SJCRH30 (cell line): ENCODE results near the gene NDC80. TPM values are rescaled to one million over a fixed set of nuclear protein-coding genes. Genes with fewer than 3 reads are reported as not detected.
"Not testable (repeated sequence)": the region's sequence is repeated elsewhere in the genome, so short reads cannot be mapped to it uniquely, and the experiment has no call there.

ENCODE experiments used
- DNase-seq, 2 experiments: peaks; one replicate each; pipeline ENCODE4 v3.0.0-alpha.2; 2015 to 2020
- H3K27ac ChIP-seq: fragments of 250-450 bp; sonication (Bioruptor Pico); 2 replicates; pipeline ENCODE4 v1.5.1; 2020; ENCODE audit warnings: mild to moderate bottlenecking, moderate library complexity
- H3K27me3 ChIP-seq: fragments of 250-450 bp; sonication (Bioruptor Pico); 2 replicates; pipeline ENCODE4 v1.5.1; 2020; ENCODE audit warnings: mild to moderate bottlenecking, moderate library complexity
- H3K36me3 ChIP-seq: fragments of 250-450 bp; sonication (Bioruptor Pico); 2 replicates; pipeline ENCODE4 v1.5.1; 2020; ENCODE audit warnings: mild to moderate bottlenecking, moderate library complexity
- H3K4me1 ChIP-seq: fragments of 250-450 bp; sonication (Bioruptor Pico); 2 replicates; pipeline ENCODE4 v1.5.1; 2020; ENCODE audit warnings: mild to moderate bottlenecking, moderate library complexity
- H3K4me3 ChIP-seq: fragments of 250-450 bp; sonication (Bioruptor Pico); 2 replicates; pipeline ENCODE4 v1.5.1; 2020; ENCODE audit warnings: mild to moderate bottlenecking, moderate library complexity
- H3K9me3 ChIP-seq: fragments of 250-450 bp; sonication (Bioruptor Pico); replicated peaks from 2 replicates; pipeline ENCODE4 v1.5.1; 2020; ENCODE audit warnings: mild to moderate bottlenecking, moderate library complexity
- total RNA-seq: library from RNA; depleted of rRNA; stranded (reverse); fragments of >200 nt; shearing (Covaris generic); gene quantifications from 2 replicates; pipeline ENCODE4 v1.2.3, GENCODE V29; 2014; rRNA removed

Gene NDC80
- total RNA-seq, 1 experiment from 2014 or later, result 95.3 TPM

DNA sequence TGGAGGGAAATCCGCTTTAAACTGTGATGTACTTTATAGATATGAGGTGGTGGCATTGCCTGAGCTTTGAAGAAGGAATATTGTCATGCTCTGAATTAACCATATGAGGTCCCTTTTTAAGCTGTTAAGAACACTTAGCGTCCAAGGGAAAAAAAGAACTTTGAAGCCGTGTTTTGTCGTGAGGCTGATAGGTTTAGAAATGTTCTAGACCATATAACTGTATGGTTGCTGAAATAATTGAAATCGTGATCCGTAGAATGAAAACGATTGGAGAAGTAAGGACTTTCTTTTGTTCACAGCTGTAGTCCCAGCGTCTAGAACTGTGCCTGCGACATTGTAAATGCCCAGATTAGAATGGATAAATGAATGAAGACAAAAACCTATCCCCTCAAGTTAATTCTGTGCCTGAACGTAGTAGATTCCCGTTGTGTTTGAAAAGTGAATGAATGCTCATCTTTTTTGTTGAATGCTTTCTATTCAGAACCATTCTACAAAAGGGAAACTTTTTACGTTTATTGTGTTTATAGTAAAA is 85.7 kb downstream of the NDC80 start:
- no peak overlapping the region for H3K27ac ChIP-seq
- 0 out of 2 replicates have a peak, but pooled peaks cover 9% of the 10 kb centered on the region for H3K36me3 ChIP-seq
- DNase-seq, result peak in 1 of 2 experiments; percentile 17
- H3K4me1 ChIP-seq, result peaks cover 2% of the 10 kb centered on the region; the same call in 1 of the 2 replicates
- no peaks in the 10 kb centered on the region for H3K9me3 ChIP-seq
- H3K27me3 ChIP-seq, result no peaks in the 10 kb centered on the region
- peak overlapping the region; percentile 94 for H3K4me3 ChIP-seq

DNA sequence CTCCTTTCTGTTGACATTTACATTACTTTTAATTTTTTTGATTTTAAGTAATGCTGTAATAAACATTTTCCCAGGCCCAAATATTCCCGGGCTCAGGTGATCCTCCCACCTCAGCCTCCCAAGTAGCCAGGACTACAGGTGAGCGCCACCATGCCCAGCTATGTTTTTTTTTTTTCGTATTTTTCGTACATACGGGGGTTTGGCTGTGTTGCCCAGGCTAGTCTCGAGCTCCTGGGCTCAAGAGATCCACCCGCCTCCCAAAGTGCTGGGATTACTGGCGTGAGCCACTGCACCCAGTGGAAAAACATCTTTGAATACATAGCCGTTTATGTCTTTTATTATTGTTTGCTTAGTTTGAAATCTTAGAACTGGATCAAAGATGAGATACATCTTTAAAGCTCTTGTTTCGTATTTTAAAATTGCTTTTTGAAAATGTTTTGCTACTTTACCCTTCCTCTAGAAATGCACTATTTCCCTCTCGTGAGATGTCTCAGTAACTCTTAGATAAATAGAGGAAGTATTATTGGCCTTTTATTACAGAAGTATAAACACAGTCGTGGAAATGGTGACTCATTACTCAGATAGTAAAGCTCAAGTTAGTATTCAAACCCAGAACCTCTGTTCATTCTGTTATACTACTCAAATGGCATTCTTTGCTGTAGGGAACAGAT is 86.6 kb downstream of the NDC80 start:
- Histone ChIP-seq H3K27me3 (no peaks in the 10 kb centered on the region), H3K4me3 (no peak overlapping the region), H3K4me1 (peaks cover 2% of the 10 kb centered on the region; the same call in 1 of the 2 replicates), H3K36me3 (0 out of 2 replicates have a peak, but pooled peaks cover 9% of the 10 kb centered on the region), H3K9me3 (no peaks in the 10 kb centered on the region), H3K27ac (no peak overlapping the region)
- no peak for DNase-seq

DNA sequence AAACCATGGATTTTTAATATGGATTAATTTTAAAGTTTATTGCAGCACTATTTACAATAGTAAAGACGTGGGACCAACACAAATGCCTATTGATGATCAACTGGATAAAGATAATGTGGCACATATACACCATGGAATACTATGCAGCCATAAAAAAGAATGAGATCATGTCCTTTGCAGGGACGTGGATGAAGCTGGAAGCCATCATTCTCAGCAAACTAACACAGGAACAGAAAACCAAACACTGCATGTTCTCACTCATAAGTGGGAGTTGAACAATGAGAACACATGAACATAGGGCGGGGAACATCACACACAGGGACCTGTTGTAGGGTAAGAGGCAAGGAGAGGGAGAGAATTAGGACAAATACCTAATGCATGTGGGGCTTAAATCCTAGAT is 89.5 kb downstream of the NDC80 start:
- H3K4me3 ChIP-seq, H3K4me1 ChIP-seq, H3K27me3 ChIP-seq, DNase-seq, H3K27ac ChIP-seq, H3K9me3 ChIP-seq: not testable (repeated sequence)
- H3K36me3 ChIP-seq, result peaks cover 16% of the 10 kb centered on the region; the same call in 1 of the 2 replicates

GRCh38 chr18:2662288-2662687 is 90.9 kb downstream of the NDC80 start:
- DNase-seq, H3K4me1 ChIP-seq, H3K4me3 ChIP-seq, H3K27me3 ChIP-seq, H3K27ac ChIP-seq, H3K9me3 ChIP-seq: not testable (repeated sequence)
- peaks cover 24% of the 10 kb centered on the region for H3K36me3 ChIP-seq

DNA sequence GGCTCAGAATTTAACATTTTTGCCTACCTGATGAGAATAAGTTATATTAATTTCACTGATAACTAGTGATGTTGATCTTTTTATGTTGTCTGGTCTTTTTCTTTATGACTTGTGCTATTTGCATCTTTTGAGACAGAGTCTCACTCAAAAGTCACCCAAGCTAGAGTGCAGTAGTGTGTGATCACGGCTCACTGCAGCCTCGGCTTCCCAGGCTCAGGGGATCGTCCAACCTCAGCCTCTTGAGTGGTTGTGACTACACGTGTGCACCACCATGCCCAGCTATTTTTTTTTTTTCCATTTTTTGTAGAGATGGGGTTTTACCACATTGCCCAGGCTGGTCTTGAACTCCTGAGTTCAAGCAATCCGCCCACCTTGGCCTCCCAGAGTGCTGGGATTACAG is 91.6 kb downstream of the NDC80 start:
- H3K27me3 ChIP-seq, result no peaks in the 10 kb centered on the region
- H3K9me3 ChIP-seq, result no peaks in the 10 kb centered on the region
- H3K4me1 ChIP-seq, result peaks cover 2% of the 10 kb centered on the region; the same call in 1 of the 2 replicates
- H3K27ac ChIP-seq, result no peak overlapping the region
- H3K36me3 ChIP-seq, result peaks cover 29% of the 10 kb centered on the region
- H3K4me3 ChIP-seq, result no peak overlapping the region
- DNase-seq, result no peak

Other genes starting within 250 kb of the NDC80 start
- gene METTL4, start 52 bp upstream of the NDC80 start, total RNA-seq, result 15.0 and 15.6 TPM in 2 replicates
- gene SMCHD1, start 84.2 kb downstream of the NDC80 start, total RNA-seq, result 83.2 and 89.2 TPM in 2 replicates